Effector CD8-positive, alpha-beta T cell (primary cell): Measurements from ENCODE around the gene CTU2.

Experiments used
- DNase-seq: peaks from one replicate; lab custom pipeline; 2025; lab: John Stamatoyannopoulos, UW

Gene CTU2

DNA sequence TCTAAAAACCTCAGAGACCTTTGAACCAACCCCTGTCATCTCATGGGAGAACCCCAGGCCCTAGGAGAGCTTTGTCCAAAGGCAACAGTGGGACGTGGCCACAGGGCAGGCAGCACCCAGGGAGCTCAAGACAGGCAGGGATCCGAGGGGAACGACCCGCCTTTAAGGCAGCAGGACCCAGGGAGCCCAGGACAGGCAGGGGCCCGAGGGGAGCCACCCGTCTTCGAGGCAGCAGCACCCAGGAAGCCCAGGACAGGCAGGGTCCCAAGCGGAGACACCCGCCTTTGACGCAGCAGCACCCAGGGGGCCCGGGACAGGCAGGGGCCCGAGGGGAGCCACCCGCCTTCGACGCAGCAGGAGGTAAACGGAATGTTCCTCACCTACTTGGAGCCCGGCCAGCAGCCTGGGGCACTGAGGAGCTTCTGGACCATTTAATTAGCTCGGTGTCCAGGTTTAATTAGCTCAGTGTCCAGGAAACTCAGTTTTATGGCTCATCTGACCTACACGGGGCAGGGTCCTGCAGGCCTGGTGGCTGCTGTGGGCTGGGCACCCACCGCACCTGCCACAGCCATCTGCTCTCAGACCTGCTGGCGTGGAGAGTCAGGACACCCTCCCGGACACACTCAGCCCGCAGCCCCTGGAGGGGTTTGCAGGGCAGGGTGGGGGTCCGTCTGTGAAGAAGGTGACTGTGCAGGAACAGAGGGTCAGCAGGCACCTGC is 54.3 kb downstream of the CTU2 start:
- no peak for DNase-seq

DNA sequence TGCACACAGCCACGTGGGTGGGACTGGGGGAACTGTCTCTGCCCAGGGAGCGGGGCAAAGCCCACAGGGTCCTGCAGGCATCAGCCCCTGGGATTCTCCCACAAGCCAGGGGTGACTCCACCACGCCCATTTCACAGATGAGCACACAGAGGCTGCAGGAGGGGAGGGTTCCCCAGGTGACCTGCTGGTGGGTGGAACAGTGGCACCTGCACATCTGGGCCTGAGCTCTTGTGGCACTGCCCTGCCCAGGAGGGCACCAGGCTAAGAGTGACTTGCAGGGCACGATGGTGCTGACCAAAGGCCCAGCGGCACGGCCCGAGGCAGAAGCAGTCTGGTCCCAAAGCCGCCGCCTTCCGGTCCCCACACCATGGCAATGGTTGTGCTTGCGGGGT is 54.8 kb downstream of the CTU2 start:
- DNase-seq, result no peak

DNA sequence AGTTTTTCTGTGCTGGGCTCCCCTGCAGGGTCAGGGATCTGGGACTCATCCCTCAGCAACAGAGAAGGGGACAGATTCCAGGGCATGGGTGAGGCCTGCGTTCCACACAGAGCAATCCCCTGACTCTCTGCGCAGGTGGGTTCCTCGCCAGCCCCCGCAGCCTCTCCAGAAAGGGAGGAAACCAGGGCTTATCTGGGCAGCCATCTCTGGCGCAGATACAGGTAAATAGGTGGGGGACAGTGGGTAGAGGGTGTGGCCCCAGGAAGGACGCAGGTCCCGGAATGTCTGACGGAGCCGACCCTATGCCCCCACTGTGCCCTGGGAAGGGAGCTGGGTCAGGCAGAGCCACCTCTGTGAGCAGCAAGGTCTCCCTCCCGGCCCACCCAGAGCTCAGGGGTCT is 55.5 kb downstream of the CTU2 start:
- no peak for DNase-seq

DNA sequence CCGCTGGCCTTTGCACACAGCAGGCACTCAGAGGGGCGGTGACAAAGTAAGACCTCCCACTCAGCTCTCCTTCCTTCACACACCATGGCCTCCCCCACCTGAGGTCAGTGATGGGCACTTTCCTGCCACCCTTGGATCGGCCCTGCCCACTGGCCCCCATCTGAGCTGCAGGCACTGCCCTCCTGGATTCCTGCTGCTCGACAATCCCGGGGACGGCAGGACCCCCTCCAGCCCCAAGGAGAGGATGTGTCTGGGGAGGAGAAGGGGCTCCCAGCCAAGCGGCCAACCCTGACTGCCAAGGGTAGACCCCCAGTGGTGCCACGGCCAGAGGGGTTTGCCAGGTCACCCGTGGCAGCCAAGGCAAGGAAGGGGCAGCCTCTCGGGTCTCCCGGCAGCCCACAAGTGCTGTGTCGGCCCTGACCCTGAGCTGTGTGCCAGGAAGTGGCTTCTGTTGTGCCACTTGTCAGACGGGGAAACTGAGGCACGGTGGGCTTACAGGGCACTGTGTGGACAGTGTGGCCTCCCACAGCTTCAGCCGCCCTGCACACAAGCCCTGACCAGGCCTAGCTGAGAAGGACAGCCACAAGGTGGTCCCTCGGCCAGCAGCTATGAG is 56.1 kb downstream of the CTU2 start:
- no peak for DNase-seq

DNA sequence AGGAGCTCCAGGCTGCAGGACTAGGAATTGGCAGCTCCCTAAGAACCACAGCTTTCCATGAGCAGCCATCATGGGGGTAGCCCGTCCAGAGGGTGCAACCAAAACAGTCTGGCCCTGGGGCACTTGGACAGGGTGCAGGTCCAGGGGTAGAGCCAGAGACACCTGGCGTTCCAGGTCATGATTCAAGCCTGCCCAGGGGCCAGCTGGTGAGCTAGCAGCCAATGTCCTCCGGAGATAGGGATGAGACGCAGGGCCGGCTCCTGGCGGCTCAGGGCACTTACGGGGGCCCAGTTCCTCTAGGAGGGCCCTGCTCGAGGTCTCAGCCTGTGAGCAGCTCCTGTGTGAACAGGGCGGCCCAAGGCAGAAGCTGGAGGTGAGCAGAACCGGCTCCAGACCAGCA is 56.6 kb downstream of the CTU2 start:
- no peak for DNase-seq

DNA sequence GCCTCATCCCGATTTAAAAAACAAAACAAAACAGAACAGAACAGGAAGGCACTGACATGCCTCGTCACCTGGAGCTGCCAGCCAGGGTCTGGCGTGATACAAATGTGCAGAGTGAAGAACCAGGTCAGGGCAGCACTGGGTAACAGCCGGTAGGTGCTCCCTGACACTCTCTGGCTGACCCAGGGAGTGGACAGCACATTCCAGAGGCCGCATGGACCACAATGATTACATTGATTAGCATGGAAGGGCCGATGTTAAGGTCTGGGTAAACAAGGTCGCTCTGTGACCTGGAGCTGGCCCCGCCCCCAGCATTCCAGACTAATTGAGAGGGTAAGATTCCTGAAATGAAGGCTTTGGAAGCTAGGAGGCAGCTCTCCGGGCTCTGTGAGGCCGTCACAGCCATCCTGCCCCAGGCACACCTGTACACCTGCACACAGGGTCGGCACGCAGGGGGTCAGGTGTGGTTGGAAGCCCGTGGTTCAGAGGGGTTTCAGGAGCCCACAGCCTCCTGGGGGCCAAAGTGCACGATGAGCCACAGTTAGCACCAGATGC is 57.3 kb downstream of the CTU2 start:
- DNase-seq, result no peak

DNA sequence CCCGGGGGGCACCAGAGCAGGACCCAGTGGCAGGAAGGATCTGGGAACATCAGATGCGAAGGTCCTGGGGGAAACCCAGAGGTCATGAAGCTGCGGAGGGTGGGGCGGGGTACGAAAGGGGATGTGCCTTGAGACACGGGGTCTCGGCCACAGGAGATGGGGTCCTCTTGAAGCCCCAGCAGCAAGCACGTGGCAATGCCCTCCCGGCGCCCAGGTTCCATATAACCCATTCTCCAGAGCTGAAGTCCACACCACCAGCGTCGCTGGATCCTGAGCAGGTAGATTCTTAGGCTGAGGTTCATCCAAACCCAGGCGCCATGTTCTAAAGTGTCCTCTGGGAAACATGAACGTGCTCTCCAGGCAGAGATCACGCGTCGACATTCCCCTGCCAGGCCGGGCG is 57.8 kb downstream of the CTU2 start:
- DNase-seq, result no peak

DNA sequence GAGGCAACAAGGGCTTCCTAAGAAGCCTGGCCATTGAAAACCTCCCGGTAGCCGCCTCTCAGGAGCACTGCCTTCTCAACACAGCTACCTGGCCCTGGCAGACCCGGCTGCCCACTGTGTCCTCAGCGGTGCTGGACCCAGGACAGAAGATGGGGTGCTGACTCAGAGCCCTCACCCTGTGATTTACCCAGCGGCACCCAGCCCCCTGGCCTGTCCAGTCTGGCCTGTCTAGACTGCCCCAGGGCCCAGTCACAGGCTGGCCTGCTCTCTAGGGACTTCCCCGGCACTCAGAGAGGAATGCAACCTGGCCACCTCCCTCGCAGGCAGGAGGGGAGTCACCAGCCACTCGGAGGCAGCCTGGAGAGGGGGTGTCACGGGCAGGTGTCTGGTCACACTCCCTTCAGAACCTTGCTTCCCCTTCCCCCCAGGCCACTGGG is 58.6 kb downstream of the CTU2 start:
- no peak for DNase-seq
